GM10847 (cell line): ENCODE results near the gene ERCC6L.

ENCODE experiments used
- POLR2A ChIP-seq: IDR thresholded peaks from 2 replicates; pipeline ENCODE4 v1.6.1; 2011; ENCODE audit not compliant: insufficient read length; ENCODE audit errors: extremely low read depth

Gene ERCC6L

DNA sequence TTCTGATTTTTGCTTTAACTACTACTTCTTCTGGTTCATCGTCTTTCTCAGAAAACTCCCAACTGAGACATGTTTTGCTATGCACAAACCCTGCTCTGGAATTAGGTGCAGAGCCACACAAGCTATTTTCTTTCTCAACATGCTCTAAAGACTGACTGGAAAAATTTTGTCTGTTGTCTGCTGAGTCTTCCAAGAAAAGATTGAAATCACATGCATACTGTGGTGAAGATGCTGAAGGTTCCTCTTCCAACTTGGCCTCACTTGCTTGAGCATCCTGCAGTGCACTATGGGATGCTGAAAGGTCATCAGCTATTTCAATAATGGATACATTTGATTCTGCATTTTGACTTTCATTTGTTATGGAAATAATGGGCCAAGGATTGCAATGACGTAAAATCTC lies 33.1 kb downstream of the ERCC6L start:
- no peak for TF ChIP-seq POLR2A

DNA sequence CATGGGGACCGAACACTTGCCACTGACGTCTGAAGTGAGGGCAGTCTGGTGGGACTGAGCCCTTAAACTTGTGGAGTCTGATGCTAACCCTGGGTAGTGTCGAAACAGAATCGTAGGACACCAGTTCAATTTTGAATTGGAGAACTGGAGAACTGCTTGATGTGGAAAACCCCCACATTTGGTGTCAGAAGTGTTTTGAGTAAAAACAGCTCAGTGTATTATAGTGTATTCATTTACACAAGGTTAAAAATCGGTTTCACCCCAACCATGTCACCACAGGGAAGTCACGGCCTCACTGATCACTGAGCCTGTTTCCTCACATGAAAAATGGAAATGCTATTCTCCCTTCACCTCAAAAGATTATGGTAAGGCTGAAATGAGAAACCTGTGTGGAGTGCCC lies 35.4 kb downstream of the ERCC6L start:
- no peak for TF ChIP-seq POLR2A

GRCh38 chrX:72202792-72203401 lies 35.9 kb downstream of the ERCC6L start:
- TF ChIP-seq POLR2A = no peak

GRCh38 chrX:72201836-72202536 lies 36.8 kb downstream of the ERCC6L start:
- no peak for TF ChIP-seq POLR2A

DNA sequence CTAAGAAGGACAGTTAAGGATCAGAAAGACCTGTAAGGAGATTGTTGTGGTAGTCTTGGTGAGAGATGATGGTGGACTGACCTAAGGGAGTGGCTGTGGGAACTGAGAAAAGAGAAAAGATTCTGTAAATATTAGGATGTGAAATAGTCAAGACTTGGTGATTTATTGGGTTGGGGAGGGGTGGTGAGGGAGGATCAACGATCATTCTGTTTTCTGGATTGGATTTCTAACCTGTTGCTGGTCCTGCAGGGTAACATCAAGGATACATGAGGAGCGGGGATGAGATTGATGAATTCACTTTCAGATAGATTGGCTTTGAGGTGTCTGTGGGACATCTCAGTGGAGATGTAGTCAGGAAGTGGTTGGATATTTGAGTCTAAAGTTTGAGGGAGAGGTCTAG lies 55.9 kb downstream of the ERCC6L start:
- TF ChIP-seq POLR2A = no peak

DNA sequence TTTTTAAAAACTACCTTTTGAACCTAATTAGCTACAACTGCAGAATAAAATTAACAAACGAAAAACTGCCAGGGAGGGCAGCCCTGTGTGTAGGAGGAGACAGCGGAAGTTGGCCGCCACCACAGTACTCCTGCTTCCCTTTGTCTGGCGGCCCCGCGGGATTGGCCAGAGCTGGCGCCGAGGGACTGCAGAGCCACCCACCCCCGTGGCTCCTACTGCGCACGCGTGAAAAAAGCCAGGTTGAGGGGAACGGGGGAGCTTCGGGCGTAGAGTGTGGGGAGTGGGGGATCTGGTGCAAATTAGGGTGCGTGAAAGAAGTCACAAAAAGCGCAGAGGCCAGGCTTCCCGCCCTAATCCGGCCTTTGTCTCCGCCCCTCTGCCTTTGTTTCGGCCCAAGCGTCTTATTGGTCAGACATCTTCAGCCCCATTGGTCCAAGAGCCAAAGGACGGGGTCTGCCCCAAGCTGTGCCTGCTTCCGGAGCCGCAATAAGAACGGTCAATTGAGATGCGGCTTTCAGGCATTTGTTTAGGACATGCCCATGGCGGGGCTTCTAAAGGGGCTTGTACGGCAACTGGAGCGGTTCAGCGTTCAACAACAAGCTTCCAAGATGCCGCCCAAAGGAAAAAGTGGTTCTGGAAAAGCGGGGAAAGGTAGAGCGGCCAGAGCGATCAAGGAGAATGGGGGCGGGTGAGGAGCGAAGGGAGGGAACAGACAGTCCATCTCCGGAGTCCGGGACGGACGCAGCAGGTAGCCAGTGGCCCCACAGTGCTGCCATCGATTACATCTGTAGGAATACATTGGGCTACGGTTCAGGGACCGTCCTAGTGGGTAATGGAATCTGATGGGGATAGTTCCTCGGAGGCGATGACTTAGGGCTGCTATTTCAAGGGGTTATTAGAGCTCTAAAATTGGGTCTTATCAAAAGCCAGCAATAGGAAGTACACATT lies 57.4 kb downstream of the ERCC6L start, which contains the start of gene PIN4:
TSS of gene PIN4 (plus strand) at position 580 of the 948 bp plus-strand sequence. CDS start at position 609, 29 bp downstream.
- peak; percentile 19 for TF ChIP-seq POLR2A

- no peak for TF ChIP-seq POLR2A
Measured at GRCh38 chrX:72180539-72180938, 58.3 kb downstream of the ERCC6L start.

GRCh38 chrX:72176981-72177380 lies 61.8 kb downstream of the ERCC6L start:
- no peak for TF ChIP-seq POLR2A

- TF ChIP-seq POLR2A = no peak
Measured at GRCh38 chrX:72169008-72169728, 69.7 kb downstream of the ERCC6L start.

DNA sequence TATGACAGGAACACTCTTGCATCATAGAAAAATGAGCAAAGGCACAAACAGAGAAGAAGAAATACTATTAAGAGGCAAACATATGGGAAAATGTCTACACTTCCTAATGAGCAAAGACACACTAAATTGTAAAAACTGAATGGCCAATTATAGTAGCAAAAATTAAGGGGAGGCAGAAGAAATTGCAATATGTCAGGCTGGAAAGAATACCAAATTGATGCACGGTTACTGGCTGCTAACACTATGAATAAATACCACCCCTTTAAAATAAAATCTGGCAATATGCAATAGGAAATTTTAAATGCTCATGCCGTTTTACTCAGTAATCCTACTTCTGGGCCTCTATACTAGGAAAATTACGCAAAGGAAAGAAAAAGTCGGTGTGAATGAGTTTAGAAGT lies 73.3 kb downstream of the ERCC6L start:
- no peak for TF ChIP-seq POLR2A

GRCh38 chrX:72159769-72160168 lies 79.1 kb downstream of the ERCC6L start:
- TF ChIP-seq POLR2A = no peak

GRCh38 chrX:72158773-72159172 lies 80.1 kb downstream of the ERCC6L start:
- TF ChIP-seq POLR2A = no peak
